Activated CD4-positive, alpha-beta T cell treated with anti-CD3 and anti-CD28 coated beads, Interleukin-10, Interleukin-2, amounts not matched to agents 100 ng/mL and 50 ng/mL, durations not matched to agents 16 hours and 8 hours (primary cell): ENCODE measurements around the gene SERINC3.
"Not testable (repeated sequence)": the region's sequence is repeated elsewhere in the genome, so short reads cannot be mapped to it uniquely, and the experiment has no call there.

ENCODE experiments used
- DNase-seq: peaks from one replicate; pipeline ENCODE4 v3.0.0-alpha.2; 2020

Gene SERINC3

GRCh38 chr20:44521484-44522481 is at the start of gene SERINC3:
Gene SERINC3 (minus strand): TSS chr20:44522070. CDS start chr20:44521951, 119 bp downstream.
- DNase-seq = peak; percentile 97

GRCh38 chr20:44571362-44571988 is 49.6 kb upstream of the SERINC3 start:
- DNase-seq = no peak

GRCh38 chr20:44570367-44570766 is 48.5 kb upstream of the SERINC3 start:
- DNase-seq = no peak

DNA sequence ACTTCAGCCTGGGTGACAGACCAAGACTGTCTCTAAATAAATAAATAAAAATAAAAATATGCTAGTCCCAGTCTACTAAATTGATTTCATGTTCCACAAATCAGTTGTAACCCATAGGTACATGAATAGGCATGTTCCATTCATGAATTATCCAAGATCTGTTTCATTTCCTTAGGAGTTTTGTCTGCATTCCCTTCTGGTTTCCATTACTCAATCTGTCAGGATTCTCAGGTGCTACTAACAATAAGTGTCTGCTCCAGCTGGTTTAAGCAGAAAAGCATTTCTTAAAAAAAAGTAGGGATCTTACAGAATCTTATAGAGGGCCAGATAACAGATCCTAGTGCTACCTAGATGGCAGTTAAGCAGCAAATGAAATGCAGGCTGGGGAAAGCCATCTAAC is 44.9 kb upstream of the SERINC3 start:
- DNase-seq = no peak

DNA sequence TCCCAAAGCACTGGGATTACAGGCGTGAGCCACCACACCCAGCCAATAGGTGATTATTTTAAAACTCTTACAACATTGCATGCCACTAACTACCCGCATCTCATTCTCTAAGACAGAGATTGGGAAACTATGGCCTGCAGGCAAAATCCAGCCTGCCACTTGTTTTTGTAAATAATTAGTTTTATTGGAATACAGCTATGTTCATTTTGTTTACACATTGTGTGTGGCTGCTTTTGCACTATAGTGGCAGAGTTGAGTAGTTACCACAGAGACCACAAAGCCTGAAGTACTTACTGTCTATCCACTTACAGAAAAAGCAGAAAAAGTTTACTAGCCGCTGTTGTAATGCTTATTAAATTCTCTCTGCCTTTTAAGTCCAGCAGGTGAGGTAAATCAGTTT is 44.1 kb upstream of the SERINC3 start:
- no peak for DNase-seq

DNA sequence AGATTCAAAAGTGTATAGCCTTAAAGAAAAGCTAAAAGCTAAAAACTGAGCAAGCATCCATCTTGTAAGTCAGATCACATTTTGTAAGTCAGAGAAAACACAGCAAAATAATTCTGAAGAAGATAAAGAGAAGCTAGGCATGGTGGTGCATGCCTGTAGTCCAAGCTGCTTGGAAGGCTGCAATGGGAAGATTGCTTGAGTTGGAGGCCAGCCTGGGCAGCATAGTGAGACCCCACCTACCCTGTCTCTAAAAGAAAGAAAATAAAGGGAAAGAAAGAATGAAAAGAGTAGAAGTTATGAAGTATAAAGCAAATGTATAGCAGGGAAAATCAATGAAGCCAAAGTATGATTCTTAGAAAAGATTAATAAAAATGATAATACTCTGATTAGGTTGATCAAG is 40.0 kb upstream of the SERINC3 start:
- no peak for DNase-seq

GRCh38 chr20:44560818-44561217 is 38.9 kb upstream of the SERINC3 start:
- DNase-seq = not testable (repeated sequence)

DNA sequence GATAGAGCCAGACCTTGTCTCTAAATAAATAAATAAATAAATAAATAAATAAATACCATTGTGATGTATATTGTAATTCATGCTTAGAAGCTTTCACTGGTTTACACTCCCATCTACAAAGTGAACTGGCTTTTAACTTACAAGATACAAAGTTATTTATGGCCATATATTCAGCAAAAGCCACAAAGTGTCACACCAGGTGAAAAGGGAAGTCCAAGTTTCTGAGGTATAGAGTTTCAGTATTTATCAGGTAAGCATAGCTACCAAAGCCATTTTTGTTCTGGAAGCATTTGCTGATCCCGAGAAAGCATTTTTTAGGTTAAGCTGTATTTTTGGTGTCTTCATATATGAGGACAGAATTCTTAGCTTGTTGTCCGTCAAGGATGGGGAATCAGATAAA is 38.4 kb upstream of the SERINC3 start:
- DNase-seq = no peak

DNA sequence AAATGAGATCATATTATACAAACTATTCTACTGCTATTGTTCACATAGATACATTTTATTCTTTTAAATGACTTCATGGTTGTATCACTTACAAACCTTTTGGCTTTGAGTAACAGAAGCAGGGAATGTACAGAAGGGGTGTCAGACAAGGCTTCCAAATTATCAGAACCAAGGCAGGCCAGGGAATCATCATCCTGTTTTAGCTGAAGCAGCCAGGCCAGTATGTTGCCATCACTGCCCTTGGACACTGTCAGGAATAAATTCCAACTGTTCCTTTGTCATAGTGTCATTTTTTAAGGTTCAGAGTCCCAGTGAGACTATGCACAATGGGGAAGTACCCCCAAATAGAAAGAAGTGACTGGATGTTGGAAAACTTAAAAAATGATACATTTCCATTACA is 37.4 kb upstream of the SERINC3 start:
- no peak for DNase-seq

DNA sequence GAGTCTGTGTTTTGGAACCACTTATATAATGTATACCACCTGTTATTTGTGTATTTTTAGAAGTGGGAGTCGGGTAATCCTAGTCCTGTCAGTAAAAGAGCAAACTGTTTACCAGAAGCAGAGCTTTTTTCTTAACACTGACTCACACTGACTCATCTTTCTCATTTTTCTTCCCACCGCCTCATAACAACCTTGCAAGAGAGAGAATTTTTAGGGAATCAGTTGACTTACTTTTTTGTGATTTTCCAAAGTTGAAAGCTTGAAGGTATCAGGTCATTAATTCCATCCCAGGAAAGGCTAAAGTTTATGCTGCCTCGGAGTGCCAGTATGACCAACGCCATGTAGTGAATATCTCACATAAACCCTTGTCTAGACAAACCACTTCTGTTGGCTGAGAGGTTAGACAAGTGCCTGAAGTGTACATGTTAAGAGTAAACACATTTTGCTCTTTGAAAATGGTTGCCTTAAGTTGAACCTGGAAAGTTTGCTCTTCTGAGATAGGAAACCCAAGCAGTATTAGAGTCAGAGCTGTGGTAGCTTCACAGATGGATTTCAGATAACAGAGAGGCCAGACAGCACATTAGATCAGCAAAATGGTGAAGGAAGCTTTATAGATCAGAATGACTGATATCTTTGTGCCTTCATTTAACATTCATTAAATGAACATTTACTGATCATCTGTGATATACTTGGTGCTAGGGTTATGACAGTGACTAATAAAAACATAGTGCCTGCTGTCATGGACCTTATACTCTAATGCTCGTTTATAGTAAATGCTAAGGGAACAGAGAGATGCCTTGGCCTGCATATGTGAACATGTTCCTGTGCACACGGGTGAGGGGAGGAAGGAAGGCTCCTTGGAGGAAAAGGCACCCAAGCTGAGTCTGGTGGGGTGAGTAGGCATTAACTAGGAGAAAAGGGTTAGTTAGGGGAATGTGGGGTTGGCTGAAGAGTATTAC is 31.4 kb upstream of the SERINC3 start:
- peak; percentile 30 for DNase-seq

GRCh38 chr20:44552568-44552949 is 30.7 kb upstream of the SERINC3 start:
- no peak for DNase-seq

- DNase-seq = no peak
Observed at GRCh38 chr20:44552050-44552449, 30.2 kb upstream of the SERINC3 start.

DNA sequence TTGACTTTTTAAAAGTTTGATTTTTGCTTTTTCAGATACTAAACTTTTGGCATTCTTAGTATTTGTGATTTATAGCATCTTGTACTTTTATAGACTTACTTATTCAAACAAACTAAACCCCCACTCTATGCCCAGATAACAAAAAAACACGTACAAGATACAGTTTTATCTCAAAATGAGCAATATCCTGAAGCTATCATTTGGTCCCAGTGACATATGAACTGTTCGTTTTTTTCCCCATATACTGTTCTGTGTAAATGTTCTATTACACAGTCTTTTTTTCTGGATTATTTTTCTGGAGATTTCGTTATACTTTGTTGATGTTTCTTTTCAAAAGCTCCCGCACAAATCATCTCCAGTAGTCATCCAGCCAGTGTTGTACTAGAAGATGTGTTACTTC is 27.3 kb upstream of the SERINC3 start:
- no peak for DNase-seq

- no peak for DNase-seq
Observed at GRCh38 chr20:44547419-44547818, 25.5 kb upstream of the SERINC3 start.

GRCh38 chr20:44544263-44544662 is 22.4 kb upstream of the SERINC3 start:
- DNase-seq = no peak

- DNase-seq = no peak
Observed at GRCh38 chr20:44543358-44543757, 21.5 kb upstream of the SERINC3 start.

GRCh38 chr20:44542890-44543289 is 21.0 kb upstream of the SERINC3 start:
- DNase-seq = no peak

DNA sequence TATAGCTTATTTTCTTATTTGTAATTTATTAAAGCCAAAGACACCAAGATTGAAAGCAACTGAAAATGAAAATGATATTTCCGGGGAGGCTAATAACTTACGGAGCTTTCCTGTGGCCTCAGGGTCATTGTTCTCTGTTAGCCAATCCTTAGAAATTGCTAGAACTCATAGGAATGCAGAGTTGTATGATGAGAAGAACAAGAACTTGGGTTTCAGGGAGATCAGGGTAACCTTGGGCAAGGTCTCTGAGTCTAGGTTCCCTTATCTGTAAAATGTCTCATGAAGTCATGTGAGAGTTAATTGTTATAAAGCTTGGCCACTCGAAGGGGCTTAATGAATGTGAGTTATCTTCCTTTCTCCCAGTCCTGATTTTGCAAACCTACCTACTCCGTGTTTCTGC is 20.1 kb upstream of the SERINC3 start:
- no peak for DNase-seq

DNA sequence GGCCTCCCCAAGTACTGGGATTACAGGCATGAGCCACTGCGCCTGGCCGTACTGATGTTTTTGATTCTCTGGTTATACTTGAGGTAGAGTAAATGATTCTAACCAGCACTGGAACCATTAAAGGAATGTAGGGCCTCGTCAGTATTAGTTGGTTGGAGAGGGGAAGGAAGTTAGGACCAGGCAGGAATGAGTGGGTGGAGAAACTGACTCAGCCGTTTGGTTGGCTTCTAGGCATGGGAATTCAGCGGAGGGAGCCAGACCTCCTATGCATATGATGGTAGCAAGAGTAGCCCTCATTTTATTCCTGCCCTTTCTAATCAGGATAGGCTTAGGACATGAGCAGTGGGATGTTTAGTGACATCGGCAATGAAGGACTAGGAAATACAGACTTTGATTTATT is 19.0 kb upstream of the SERINC3 start:
- no peak for DNase-seq

DNA sequence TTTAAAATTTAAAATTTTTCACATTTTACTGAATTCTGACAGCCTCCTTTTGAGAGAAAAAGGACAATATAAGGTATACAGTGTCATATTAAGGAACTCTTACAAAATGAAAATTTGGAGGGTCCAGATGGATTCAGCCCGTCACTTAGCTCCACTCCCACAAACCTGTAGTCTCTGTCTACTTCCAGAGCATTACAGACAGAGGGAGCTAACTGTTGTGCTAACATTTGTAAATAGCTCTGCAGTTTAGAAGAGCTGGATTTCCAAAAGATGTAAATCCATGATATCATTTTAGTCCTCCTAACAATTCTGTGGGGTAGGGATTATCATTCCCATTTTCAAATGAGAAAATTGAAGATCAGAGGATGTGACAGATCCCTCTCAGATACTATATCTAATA is 16.1 kb upstream of the SERINC3 start:
- no peak for DNase-seq

DNA sequence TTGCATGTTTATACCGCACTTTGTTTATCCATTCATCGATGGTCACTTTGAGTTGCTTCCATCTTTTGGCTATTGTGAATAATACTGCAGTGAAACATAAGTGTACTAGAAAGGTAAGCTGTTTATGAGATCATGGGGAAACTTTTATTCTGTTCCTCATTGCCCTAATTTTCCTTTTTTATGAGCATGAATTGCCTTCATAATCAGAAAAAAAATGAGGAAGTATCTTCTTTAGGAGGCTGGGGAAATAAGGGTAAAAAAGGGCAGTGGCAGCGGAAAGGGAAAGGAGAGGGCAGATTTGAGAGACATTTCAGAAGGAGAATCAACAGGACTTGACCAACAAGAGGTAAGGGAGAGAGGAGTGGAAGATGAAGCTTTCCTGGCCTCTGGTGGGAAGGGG is 14.3 kb upstream of the SERINC3 start:
- DNase-seq = no peak

- DNase-seq = no peak
Observed at GRCh38 chr20:44533928-44534327, 12.1 kb upstream of the SERINC3 start.

GRCh38 chr20:44532981-44533331 is 11.1 kb upstream of the SERINC3 start:
- peak; percentile 3 for DNase-seq
